AG09309 (cell line): ENCODE results near the gene ASTN2.

ENCODE experiments used
- DNase-seq: peaks from one replicate; pipeline ENCODE4 v3.0.0-alpha.2; 2010; ENCODE audit warnings: low read depth
- H3K4me3 ChIP-seq: 2 replicates; pipeline ENCODE4 v1.5.1; 2011; ENCODE audit warnings: mild to moderate bottlenecking, low read depth, low read length, moderate library complexity; ENCODE audit not compliant: control insufficient read depth
- TF ChIP-seq, protein P1 (sequence below): IDR thresholded peaks from 2 replicates; pipeline ENCODE4 v1.5.1; 2011; ENCODE audit warnings: mild to moderate bottlenecking, low read depth, low read length, inconsistent platforms; ENCODE audit not compliant: insufficient read depth, control insufficient read depth; ENCODE audit errors: missing control alignments

Gene ASTN2

DNA sequence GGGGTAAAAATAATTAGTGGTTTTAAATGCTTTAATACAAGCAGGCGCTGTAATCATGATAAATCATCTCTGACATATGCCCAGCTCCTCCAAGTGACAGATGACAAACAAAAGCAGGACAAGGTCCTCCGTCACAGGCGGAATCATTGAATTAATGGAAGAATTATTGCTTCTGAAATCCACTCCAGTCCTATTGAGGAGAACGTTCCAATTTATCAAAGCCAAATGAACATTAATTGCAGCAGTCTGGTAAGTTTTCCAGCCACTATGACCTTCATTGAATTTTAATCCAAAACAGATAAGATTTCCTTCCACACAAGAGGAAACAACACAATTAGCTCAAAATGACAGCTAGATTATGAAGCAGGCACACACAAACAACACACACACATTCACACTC, 136.8 kb downstream of the ASTN2 start:
- no peak for DNase-seq
- TF ChIP-seq, protein P1, sequence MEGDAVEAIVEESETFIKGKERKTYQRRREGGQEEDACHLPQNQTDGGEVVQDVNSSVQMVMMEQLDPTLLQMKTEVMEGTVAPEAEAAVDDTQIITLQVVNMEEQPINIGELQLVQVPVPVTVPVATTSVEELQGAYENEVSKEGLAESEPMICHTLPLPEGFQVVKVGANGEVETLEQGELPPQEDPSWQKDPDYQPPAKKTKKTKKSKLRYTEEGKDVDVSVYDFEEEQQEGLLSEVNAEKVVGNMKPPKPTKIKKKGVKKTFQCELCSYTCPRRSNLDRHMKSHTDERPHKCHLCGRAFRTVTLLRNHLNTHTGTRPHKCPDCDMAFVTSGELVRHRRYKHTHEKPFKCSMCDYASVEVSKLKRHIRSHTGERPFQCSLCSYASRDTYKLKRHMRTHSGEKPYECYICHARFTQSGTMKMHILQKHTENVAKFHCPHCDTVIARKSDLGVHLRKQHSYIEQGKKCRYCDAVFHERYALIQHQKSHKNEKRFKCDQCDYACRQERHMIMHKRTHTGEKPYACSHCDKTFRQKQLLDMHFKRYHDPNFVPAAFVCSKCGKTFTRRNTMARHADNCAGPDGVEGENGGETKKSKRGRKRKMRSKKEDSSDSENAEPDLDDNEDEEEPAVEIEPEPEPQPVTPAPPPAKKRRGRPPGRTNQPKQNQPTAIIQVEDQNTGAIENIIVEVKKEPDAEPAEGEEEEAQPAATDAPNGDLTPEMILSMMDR: no peak
- no peak overlapping the region for H3K4me3 ChIP-seq

DNA sequence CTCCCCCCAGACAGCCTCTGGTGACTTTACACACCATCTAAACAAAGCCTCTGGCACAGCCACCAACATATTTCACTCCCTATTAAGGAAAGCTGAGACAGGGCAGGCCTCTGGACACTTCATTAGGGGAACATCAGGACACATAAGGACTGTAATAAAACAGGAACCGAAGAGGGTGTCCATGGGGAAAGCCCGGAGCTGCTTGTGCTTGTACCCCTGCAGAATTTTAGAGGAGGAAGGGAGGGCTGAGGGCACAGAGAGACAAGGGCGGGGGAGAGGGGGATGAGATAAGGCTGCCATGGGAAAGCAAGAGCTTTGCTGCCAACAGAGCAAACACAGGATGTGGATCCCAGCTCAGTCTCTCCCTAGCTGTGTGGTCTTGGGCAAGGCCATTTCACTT, 138.4 kb downstream of the ASTN2 start:
- no peak overlapping the region for H3K4me3 ChIP-seq
- DNase-seq: no peak
- TF ChIP-seq, protein P1: no peak

DNA sequence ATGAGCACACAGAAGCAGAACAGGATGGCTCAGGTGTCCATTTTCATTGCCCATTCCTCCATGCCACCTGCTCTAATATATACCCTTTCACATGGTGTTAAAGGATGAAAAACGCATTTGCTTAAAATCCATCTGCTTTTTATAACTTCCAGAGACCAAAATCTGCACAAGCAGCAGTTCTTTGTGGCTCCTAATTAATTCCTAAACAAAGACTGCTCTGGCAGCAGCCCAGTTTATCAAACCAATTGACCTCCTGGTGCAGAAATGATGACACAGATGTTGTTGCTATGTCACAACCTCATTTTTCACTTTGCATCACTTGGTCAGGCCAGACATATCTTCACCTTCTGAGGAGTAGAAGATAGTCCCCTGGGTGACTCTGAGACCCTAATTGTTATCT, 141.2 kb downstream of the ASTN2 start:
- TF ChIP-seq, protein P1: no peak
- DNase-seq: no peak
- H3K4me3 ChIP-seq: no peak overlapping the region

DNA sequence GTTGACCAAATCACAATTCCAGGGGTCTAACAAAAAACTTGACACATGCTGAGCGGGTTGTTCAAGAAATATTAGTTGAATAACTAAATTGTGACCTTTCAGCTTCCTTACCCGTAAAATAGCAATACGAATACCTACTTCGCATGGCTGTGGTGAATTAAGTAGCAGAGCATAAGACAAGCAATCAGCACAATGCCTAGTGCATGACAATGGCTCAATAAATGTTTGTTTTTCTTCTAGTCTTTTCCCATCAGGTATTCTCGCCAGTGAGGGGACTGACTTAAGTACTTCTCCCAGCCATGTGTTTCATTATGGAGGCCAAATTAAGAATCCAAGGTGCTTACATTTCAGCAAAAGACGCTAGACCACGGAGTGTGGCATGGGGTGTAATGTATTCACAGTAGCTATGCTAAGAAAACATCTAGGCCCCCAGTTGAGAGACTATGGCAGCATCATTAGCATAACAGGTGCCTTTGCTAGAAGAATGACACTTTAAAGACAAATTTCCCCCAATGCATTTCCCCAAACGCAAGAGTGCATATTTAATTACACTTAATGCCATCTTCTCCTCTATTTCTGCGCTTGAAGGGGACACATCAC, 145.9 kb downstream of the ASTN2 start:
- TF ChIP-seq, protein P1: no peak
- no peak overlapping the region for H3K4me3 ChIP-seq
- no peak for DNase-seq

DNA sequence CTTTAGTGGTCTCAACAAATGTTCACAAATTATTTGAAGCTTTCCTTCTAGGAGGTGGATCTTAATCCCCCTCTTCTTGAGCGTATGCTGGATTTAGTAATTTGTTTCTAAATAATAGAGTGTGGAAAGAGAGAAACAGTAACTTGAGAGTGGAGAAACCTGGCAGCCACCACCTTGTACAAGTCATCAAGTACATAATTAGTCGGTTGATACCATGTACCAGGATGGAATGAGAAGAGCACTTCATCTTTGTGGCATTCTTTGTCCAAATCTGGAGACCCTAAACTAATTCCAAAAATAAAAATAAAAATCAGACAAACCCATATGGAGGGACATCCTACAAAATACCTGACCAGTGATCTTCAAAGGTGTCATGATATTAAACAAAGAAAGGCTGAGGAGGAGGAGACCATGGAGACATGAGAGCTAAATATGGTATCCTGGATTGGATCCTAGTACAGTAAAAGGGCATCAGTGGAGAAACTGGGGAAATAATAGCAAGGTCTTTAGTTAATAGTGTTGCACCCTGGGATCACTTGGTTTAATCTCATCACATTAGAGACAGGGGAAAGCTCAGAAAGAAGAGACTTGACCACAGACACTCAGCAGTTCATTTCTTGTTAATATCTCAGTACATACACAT, 147.9 kb downstream of the ASTN2 start:
- TF ChIP-seq, protein P1: no peak
- no peak for DNase-seq
- H3K4me3 ChIP-seq: no peak overlapping the region

DNA sequence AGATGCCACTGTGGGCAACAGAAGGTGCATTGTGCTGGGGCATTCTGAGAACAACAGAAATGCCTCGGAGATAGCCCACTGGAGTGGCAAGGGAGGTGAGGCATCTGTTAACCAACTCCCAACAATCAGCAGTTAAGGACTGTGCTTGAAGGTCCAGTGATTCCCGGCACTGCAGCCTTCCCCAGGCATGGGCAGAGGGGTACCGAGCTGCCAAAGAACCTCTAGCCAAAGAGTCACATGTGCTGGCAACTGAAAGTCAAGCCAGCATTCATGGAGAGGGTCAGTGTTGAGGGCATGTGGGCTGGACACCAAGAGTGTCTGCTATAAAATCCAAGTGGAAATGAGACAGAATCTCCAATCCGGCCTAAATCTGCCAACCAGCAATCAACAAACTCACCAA, 149.6 kb downstream of the ASTN2 start:
- no peak overlapping the region for H3K4me3 ChIP-seq
- no peak for DNase-seq
- TF ChIP-seq, protein P1: no peak

DNA sequence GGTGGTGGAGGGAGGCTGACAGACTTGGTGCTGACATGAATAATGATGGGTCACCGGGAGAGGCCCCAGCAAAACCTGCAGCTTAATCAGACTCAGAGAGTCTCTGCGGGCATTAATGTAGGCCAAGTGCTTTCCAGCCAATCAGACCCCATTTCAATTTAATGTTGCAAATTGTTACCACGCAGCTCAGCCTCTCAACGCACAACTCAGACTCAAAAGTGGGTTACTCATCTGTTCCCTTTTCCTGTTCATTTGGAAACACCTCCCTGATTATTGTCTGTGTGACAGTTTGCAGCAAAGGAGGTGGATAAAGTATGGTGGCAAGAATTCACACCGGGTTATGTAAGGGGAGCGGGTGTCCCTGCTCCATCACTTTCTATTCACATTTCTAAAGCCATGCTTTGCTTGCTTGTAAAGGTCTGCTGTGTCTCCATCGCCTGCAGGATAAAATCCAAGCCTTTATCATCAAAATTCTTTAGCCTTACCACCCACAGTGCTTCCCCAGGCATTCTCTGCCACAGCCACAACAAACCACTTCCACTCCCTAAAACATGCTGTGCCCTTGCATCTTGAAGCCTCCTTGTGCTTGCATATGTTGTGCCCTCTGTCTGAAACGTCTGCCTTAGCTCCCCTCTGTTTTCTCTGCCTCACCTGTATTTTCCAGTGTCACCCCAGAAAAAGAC, 156.5 kb downstream of the ASTN2 start:
- no peak for DNase-seq
- no peak overlapping the region for H3K4me3 ChIP-seq
- TF ChIP-seq, protein P1: no peak
